ENCODE results near the gene PITX3.

Gene PITX3

DNA sequence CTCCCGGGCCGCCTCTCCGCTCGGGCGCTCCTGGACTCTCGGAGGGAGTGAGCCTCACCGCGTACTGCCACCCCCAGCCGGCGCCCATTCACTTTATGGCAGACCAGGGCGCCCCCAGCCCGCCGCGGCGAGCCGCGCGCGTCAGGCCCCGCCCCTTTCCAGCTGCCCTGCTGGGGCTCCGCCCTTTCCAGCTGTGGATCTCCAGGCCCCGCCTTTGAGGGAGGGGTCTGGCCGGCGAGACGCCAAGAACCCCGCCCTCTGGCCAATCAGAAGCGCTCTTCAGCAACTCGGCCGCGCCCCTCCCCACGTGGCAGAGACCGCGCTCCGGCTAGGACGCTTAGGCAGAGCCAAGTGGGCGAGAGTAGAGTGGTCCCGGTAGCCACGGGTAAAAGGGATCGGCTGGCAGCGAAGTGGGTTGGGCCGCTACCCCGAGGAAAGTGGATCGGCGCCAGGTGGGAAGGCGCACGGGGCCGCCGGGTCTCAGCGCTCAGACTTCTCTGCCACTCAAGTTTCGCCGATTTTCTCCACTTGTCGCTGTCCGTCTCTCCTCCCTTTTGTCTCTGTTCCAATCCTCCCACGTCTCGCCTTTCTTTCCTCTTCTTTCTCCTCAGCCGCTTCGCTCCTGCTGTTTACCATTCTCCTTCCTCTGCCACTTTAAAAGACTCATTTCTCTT, at the start of gene PITX3:
TSS of gene PITX3 (minus strand) at position 69 of the 674 bp plus-strand sequence. CDS start 9,432 bp downstream, outside the sequence.
- DNase-seq, result peak in 1 of 2 donors; percentile 54

DNA sequence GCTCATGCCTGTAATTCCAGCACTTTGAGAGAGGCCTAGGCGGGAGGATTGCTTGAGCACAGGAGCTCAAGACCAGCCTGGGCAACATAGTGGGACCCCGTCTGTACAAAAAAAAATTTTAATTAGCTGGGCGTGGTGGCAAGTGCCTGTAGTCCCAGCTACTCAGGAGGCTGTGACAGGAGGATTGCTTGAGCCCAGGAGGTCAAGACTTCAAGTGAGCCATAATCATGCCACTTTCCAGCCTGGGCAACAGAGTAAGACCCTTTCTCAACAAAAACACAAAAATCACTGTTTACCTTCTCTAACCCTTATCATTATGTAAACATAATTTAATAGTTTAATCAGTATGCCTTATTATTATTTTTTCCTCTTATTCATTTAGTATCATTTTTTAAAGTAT, 48.5 kb upstream of the PITX3 start:
- no peak for DNase-seq

DNA sequence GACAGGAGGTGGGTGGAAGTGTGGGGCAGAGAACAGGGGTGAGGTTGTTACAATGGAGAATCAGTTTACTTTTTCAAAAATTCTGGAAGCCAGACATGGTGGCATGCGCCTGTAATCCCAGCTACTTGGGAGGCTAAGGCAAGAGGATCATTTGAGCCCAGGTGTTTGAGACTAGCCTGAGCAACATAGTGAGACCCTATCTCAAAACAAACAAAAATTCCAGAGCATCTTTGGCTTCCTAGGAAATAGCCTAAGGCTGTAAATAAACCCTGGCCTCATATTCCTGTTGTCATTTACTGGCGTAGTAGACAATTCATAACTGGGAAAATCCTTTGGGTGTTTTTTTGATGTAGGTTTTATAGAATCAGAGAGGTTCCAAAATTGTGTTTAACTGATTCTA, 48.0 kb upstream of the PITX3 start:
- no peak for DNase-seq

DNA sequence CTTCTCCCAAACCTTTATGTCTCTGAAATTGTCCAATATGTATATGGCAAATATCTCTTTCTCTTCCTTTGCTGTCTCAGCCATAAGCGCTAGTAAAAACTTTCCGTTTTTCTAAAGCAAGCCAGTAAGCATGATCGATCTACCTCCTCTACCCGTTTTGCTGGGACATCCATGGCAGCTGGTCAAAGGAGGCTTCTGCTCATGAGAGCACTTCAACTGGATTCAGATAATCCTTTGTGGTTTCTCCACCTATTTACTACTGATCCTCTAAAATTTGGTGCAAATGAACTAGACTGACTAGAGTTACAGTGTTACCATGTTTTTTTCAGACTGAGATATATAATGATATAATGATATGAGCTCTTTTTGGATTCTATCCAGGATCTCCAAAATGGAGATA, 46.7 kb upstream of the PITX3 start:
- no peak for DNase-seq

DNA sequence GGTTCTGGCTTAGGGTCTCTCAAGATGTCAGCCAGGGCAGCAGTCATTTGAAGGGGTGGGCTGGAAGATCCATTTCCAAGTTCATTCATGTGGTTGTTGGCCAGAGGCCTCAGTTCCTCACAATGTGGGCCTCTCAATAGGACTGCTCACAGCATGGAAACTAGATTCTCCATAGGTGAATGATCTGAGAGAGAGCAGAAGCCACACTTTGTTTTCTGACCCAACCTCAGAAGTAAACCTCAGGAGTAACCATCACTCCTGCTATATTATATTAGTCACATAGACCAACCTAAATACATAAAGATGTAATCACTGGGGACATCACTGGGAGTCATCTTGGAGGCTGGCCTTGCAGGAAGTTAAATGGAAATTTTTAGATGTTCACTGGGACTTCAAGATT, 46.2 kb upstream of the PITX3 start:
- no peak for DNase-seq

DNA sequence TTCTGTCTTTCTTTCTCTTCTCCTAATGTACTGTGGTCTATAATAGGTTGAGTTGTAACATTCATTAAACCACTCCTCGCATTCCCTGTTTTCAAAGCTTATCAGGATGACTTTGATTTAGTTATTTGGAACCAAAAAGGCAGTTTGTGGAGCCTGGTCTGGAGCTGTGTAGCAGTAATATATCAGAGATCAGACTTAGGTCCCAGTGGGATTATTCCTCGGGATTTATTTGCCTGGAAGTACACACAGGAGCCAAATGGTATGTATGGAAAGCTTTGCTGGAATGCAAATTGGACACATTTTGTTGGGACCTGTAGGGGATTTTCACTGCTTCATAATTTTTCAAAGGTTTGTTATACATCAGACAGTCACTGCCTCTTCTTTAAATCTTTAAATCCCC, 44.9 kb upstream of the PITX3 start:
- no peak for DNase-seq

DNA sequence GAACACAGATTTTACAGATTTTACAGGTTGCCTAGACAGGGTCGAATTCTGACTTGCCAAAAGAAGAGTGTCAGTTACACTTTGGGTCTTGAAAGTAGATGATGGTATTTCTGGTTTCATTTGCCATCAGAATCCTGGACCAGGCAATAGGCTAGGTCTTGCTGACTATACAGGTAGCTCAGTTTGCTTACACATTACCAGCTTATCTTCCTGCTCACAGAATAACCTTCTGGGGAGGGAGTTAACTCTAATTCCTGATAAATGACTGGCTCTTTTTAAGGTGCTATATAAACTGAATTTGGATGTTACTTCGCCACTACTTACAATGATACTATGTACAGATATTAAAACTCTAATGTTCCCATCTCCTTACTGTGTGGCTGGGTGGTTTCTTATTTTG, 43.8 kb upstream of the PITX3 start:
- DNase-seq, result no peak

DNA sequence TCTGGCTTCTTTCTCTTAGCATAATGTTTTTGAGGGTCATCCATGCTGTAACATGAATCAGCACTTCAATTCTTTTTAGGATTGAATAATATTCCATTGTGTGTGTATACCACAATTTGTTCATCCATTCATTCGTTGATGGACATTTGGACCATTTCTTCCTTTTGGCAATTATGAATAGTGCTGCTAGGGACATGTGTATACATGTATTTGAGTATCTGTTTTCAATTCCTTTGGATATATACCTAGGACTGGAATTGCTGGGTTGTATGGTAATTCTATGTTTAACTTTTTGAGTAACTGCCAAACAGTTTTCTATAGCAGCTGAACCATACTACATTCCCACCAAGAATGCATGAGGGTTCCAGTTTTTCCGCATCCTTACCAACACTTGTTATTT, 43.2 kb upstream of the PITX3 start:
- no peak for DNase-seq

DNA sequence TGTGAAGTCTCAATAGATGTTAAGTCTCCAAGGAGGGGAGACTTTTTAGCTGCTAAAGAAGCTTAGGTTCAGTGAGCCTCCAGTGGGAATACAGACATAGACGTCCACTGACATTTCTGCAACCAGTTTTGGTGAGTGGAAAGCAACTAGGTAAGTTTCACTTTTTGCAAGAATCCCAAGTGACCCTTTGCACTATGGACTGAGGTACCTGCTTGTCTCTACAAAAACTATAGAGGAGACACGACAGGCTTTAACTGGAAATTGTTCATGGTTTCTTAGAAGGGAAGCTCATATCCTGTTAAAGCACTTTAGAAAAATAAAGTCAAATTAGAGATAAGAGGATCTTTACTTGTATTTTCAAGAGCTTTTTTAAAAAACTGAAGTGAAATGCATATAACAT, 42.6 kb upstream of the PITX3 start:
- DNase-seq, result no peak

DNA sequence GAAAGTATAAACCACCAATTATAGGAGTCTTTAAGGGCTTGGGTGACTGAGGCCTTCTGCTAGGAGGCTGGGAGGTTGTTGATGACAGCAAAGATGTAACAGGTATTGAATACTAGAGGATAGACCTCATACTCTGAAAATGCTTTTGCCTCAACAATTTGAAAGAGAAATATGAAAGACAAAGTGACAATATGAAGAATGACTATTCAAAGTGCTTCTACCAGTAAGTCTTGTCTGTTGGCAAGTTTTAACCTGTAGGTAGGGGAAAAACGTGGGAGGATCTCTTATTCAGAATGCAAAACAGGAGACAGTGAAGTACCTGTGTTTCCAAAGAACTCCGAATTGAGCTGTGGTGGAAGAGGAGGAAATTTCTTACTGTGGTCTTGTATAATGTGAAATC, 42.2 kb upstream of the PITX3 start:
- DNase-seq, result no peak

DNA sequence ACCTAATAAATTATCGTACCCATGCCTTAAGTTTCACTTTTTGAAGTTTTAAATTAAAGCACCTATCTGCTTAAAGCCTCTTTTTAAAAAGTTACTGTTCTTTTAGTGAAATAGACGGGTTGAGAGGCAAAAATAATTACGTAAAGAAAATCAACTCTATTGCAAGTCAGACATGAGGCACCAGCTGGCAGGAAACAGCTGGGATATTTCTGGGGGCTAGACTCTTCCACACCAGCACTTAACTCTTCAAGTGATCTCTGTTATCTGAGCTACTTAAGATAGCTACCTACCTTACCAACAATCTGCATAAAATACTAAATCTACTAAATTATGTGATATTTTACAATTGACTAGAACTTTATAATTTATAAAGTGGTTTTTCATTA, 39.8 kb upstream of the PITX3 start:
- no peak for DNase-seq

DNA sequence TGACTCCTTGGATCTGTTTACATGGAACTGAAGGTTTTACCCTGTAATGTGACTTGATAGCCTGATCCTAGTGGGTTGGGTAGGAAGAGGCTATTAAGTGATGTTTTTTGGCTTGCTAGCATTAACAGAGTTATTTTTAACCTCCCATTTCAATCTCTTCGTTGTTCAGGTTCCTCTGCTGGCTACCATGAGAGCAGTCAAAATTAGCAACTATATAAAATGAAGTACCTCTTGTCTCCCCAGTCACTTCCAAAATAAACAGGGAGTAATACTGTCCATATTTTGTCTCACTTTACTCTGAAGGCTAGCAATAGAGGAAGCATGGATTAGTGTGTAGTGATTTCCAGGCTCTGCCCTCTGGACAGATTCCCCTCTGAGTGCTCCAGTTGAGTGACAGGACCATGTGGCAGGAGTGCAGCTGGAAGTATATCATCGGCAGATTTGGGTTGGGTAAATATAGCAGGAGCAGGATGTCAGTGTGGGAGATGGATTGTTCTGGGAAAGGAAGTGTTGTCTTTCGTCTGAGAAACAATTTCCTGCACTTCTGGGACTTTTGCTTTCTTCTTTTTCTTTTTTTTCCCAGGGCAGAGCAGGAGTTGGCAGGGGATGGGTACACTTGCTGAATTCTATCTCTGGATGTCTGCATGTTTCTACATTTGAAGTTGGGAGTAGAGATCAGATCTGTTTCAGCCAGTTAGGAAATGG, 39.2 kb upstream of the PITX3 start:
- DNase-seq, result no peak

DNA sequence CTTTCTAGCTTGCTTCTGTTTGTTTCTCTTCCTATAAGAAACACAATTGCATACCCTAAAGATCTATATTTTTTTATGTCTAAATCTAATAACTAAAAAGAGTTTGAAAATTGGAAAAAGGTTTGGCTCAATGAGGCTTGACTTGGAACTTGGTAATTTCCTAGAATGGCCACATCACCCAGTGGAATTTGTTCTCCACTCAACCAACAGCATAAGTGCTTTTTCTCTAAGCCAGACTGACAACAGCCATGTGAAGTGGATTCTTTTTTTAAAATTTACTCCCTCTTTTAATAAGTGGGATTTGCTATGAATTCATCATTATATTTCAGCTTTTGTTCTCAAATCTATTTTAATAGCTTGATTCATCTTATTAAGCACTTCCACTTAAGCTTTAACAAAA, 37.8 kb upstream of the PITX3 start:
- DNase-seq, result no peak

DNA sequence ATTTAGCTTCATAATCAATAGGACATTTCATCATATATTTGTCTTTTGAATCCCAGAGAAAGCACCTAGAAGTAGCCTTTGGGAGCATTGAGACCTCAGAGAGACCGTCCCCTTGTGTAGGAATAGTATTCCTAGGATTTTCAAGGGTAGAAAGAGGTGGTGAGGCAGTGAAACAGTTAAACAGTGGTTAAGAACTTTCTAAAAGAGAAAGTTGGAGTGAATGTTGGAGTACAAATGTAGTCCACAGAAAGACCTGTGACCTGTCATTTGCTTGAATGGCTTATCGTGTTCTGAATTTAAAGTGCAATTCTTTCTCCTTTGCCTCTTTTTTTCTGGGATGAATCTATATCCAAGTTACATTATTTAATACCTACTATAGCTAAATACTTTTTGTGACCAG, 34.0 kb upstream of the PITX3 start:
- no peak for DNase-seq

DNA sequence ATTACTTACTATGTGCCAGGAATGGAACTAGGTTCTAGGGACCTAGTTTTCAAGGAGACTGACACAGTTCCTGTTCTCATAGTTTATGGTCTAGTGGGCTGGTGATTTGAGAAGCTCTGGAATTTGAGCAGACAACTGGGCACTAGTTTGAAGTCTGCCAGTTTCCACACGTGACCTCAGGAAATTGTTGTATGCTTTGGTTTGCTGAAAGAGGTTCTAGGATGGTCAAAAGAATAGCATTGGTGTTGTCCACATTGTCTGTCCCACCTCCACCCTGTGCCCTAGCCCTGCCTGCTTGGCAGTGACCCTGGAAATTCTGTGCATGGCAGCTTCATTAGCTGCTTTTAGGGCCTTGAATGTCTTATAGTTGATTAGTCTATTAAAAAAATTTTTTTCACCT, 32.8 kb upstream of the PITX3 start:
- no peak for DNase-seq

DNA sequence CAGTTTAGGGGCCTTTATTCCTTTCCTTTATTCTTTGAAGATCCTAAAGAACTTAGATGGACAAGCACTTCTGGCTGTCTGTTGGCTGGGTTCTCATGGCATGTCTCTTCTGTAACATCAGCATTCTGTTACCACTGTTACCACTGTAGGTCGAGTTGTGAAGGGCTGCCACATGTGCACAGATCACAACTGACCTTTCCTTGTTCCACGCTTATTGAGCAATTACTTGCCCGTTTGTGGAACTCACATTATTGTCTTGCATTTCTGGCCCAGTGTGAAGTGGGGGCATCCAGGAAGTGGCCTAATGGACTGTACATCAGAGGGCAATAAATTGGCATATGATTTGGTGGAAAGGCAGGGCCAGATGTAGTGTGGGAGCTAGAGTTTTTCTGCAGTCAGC, 27.7 kb upstream of the PITX3 start:
- DNase-seq, result no peak

DNA sequence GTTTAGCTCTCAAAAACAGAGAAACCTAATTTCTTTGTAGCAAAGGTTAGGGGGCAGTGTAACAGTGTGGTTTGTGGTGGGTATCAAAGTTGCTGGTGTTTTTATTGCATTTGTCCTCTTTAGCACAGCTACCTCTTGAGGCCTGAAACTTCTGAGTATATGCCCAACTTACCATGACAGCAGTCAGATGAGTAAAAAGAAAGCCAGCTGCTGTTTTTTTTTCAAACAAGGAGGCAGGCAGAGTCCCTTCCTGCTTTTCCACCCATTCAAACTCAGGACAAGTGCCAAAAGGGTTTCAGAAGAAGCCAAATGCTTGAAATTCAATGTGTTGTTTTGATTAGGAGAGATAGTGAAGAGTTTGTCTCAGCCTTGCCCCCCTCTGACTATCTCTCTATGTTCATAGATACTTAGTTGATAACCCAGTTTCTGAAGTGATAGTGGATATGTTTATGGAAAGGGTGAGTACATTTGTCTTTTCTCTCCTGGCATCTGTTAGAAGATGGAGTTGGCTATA, 27.1 kb upstream of the PITX3 start:
- no peak for DNase-seq

DNA sequence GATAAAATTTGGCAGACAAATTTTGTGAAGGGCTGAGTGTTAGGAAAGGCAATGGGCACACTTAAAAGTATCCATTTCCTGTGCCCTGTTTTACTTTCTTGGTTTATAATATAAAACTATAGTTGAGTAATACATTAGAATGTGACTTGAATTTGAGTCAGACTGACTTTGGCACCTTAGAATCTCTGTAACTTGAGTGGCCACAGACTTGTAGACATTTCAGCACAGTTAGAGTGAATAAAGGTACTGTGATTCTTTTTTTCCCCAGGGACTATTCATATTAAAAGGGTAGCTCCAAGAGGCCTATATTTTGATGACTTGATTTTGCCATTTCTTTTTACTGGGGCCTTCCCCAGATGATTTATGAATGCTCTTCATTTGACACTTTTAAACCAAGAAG, 26.4 kb upstream of the PITX3 start:
- DNase-seq, result no peak

DNA sequence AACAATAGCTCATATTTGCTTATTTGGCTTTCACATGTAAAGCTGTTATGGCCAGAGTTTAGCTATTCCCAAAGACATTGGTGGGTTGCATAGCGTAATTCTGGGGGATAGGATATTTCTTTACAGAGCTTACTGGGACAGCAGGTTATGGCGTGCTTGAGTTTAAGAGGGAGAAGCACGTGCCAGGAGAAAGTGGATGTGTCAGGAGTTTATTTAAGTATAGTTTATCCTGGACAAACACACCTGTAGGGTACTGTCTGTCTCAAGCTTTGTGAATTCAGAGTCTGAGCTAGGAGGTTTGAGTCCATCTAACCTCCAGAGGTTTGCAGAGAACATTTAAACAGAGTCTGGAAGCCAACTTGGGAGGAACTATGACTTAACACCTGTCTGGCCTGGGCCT, 25.4 kb upstream of the PITX3 start:
- DNase-seq, result no peak

DNA sequence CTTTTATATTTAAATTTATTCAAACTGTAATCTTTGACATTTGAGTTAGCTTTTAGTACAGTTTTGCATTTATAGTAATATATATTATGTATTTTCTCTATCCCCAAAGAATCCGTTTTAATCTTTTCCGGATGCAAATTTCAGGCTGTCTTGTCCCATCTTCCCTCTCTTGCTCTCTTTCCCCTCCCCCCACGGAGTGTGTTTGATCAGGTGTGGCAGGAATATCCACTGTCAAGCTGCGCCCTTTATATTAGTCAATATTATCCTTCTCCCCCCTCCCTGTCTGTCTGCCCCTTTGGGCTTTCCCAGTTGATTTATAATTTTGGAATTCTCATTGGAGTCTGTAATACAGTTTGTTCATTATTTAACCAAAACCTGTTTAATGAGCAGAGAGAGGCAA, 23.1 kb upstream of the PITX3 start:
- no peak for DNase-seq

DNA sequence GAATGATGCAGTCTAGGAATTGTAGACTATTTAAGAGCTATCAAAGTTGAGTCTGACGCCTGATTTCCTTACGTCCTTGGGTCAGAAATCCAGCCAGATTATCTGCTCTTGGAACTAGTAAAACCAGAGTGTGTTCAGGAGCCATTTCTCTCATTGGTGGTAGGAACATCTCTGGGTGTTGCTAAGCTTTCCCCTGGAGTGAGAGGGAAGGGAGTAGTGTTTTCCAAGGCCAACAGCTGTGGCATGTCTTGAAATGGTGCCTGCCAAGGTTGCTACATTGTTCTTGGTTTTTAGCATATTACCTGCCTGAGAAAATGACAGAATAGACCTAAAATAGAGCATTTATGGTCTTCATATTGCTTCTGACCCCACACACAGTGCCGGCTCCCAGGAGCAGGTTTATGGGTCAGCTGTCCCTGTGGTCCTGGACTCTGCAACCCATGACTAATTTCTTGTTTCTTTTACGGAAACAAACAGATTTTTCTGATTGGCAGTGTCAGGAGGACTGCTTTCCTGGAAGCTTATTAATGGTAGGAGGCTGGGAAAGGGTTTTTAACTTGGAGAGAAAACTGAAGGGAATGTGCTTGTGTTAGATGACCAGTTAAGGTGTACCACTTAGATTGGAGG, 21.5 kb upstream of the PITX3 start:
- no peak for DNase-seq

DNA sequence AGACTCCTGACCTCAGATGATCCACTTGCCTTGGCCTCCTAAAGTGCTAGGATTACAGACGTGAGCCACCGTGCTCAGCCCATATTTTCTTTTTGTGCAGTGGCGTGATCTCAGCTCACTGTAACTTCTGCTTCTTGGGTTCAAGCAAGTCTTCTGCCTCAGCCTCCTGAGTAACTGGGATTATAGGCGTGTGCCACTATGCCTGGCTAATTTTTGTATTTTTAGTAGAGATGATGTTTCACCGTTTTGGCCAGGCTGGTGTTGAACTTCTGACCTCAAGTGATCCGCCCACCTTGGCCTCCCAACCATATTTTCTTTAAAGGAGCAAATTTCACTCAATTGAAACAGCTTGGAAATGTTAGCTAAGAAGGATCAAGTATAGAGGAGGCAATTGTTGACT, 20.5 kb upstream of the PITX3 start:
- no peak for DNase-seq

DNA sequence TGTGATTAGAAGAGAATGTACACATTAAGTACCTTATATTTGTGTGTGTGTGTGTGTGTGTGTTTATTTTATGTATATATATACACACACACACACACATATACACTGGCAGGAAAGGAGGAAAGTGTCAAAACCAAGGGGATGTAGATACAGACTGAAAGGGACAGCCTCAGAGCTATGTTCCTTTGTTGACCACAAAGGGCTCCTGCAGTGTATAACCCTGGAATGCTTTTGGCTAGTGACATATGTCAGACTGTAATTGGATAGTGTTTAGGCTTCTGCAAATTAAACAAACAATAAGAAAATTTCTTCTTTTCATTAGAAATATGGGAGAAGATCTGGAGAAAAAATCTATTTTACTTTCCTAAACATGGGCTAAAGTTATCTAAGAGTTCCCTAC, 19.9 kb upstream of the PITX3 start:
- no peak for DNase-seq

DNA sequence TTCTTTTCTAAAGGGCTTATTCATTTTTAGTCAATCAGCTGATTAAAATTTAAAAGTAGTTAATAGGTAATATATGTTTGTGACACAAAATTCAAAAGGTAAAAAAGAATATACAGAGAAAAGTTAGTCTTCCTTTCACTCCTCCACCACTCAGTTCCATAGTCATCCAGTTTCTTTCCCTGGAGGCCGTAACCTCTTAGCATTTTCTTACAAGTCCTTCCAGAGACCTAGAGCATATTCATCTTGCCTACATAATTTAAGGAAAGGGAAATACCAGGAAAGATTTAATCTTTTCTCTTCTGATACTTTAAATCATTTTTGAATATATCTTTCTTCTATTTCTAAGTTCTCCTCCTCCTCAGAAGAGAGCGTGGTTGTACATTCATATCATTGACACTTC, 14.1 kb upstream of the PITX3 start:
- no peak for DNase-seq

All from hippocampal formation (tissue), 2 donors.